Naive thymus-derived CD8-positive, alpha-beta T cell (primary cell): ENCODE measurements around the gene RLN1. TPM values are rescaled to one million over a fixed set of nuclear protein-coding genes. Genes with fewer than 3 reads are reported as not detected.
"Not testable (repeated sequence)": the region's sequence is repeated elsewhere in the genome, so short reads cannot be mapped to it uniquely, and the experiment has no call there.

Experiments used
- ATAC-seq, 2 donors: fragments of 150-1000 bp; cut with Tn5 transposase in 1 of 2; sonication (Bioruptor Pico), chemical (Tn5 transposase) in 1 of 2; 1 replicate in 1 of 2; 2 replicates in 1 of 2; pipeline ENCODE4 v1.10.0; 2021; ENCODE audit warnings: mild to moderate bottlenecking in 2 of 2, moderate library complexity in 2 of 2
- POLR2A ChIA-PET: fragments of 350-600 bp; sonication (Branson Sonifier 250); formaldehyde crosslinking; loops from one replicate; lab custom pipeline; 2021; ENCODE audit warnings: antibody characterized with exemption; lab: Charles Lee
- DNase-seq, 10 donors: peaks; one replicate each; pipeline versions ENCODE4 v3.0.0 to v3.0.0-alpha.2; 2020 to 2022
- H3K27ac Mint-ChIP-seq, 10 donors: one replicate each; pipeline ENCODE4 v1.8.0; 2020 to 2022; ENCODE audit warnings: mild to moderate bottlenecking in 10 of 10, mixed read lengths in 10 of 10, moderate library complexity in 4 of 10, inconsistent platforms in 1 of 10
- H3K27me3 Mint-ChIP-seq, 5 donors: one replicate each; pipeline ENCODE4 v1.8.0; 2021 to 2022; ENCODE audit warnings: mixed read lengths in 5 of 5
- H3K36me3 Mint-ChIP-seq, 3 donors: one replicate each; pipeline ENCODE4 v1.8.0; 2020 to 2022; ENCODE audit warnings: mixed read lengths in 3 of 3, mild to moderate bottlenecking in 2 of 3, inconsistent platforms in 1 of 3
- H3K4me1 Mint-ChIP-seq, 4 donors: one replicate each; pipeline ENCODE4 v1.8.0; 2021 to 2022; ENCODE audit warnings: mixed read lengths in 4 of 4
- H3K4me3 Mint-ChIP-seq, 10 donors: one replicate each; pipeline ENCODE4 v1.8.0; 2020 to 2022; ENCODE audit warnings: mild to moderate bottlenecking in 10 of 10, mixed read lengths in 10 of 10, moderate library complexity in 6 of 10, inconsistent platforms in 1 of 10
- H3K9me3 Mint-ChIP-seq, 9 donors: one replicate each; pipeline ENCODE4 v1.8.0; 2020 to 2022; ENCODE audit warnings: mixed read lengths in 9 of 9, mild to moderate bottlenecking in 3 of 9, inconsistent platforms in 1 of 9, moderate library complexity in 1 of 9
- polyA plus RNA-seq, 3 donors: library from polyadenylated mRNA; unstranded; fragments of 300-500 nt; fragmentation: Illumina TruSeq; gene quantifications; one replicate each; pipeline ENCODE4 v1.2.3, GENCODE V29; 2021
- total RNA-seq, 8 experiments: library from RNA in 2 of 8; stranded (reverse) in 2 of 8; gene quantifications; one replicate each; pipeline ENCODE4 v1.2.3 and lab custom pipeline; 2021 to 2026

The RLN1 gene
- total and polyA plus RNA-seq, 5 experiments from 2014 or later = 1.2 to 5.1 (median 3.4) TPM

DNA sequence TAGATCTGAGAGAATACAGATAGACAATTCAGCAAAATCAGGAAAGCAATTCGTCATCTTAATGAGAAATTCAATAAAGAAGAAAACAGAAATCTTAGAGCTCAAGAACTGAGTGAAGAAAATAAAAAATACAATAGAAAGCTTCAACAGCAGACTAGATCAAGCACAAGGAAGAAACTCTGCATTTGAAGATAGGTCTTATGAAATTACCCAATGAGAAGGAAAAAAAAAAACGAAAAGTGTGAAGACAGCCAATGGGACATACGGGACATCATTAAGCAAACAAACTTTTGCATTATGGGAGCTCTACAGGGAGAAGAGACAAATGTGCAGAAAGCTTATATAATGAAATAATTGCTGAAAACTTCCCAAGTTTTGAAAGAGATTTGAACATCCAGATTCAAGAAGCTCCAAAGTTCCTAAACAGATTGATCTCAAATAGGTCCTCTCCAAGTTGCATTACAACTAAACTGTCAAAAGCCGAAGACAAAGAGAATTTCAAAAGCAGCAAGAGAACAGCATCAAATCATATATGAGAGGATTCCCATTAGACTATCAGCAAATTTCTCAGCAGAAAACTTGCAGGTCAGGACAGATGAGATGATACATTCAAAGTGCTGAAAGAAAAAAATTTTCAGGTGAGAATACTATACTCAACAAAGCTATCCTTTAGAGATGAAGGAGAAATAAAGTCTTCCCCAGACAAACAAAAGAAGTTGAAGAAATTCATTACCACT lies 24.3 kb downstream of the RLN1 start:
- H3K36me3 Mint-ChIP-seq = peaks cover 13 to 32% (median 18%) of the 10 kb centered on the region in 3 donors

DNA sequence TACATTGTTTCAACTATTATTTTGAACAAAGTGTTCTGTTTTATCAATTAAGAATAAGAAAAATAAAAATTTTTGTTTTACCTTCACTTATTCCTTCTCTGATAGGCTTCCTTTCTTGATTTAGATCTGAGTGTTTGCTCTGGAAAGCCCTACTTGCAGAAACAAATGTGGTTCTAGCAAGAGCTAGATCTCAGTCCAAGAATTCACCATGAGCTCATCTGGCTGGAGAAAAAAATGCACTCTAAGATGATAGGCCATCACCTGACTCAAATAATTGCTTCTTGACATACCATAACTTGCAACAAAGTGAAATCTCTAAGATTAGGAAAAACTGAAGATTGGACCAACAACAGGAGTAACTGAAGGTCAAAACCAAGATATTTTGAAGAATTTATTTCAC lies 28.8 kb downstream of the RLN1 start:
- POLR2A ChIA-PET = no interaction called here
- Mint-ChIP-seq H3K36me3 (peaks cover 8 to 20% (median 13%) of the 10 kb centered on the region in 3 donors), H3K4me1 (peaks cover 8 to 26% (median 12%) of the 10 kb centered on the region in 4 donors), H3K27ac (no peak overlapping the region), H3K27me3 (no peaks in the 10 kb centered on the region), H3K4me3 (no peak overlapping the region), H3K9me3 (peaks cover 0 to 17% (median 13%) of the 10 kb centered on the region in 9 donors)
- ATAC-seq (no peak), DNase-seq (no peak)

More for the DNA sequence above, 24.3 kb downstream of the RLN1 start:
- Mint-ChIP-seq H3K9me3 (peaks cover 0 to 28% (median 13%) of the 10 kb centered on the region in 9 donors), H3K4me1 (peaks cover 0 to 6% (median 3%) of the 10 kb centered on the region in 4 donors), H3K27ac (peak overlapping the region in 4 of 10 donors; percentile 27 to 59 (median 39)), H3K4me3 (no peak overlapping the region), H3K27me3 (no peaks in the 10 kb centered on the region)
- DNase-seq (no peak), ATAC-seq (no peak)
- POLR2A ChIA-PET = interaction anchor here (0.7 kb wide), 1 partner anchor 12 kb away, joined by 3 read pairs; no protein-coding TSS in a partner anchor

DNA sequence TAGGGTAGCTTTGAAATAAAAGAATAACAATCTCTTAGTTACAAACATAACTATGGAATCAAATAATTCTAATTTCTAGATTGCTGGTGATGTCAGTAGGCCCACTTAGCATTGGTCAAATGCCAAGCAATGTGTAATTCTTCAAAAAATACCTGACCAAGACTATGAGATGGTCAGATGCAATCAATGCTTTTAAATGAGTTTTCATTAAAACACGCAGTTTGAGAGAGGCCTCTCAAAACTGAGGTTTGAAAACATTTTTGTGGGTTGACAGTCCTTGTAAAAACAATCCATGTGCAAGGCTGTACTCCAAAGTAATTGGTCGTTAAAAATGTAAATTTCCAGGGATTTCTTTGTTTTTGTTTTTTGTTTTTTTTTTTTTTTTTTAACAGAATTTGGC lies 33.9 kb downstream of the RLN1 start:
- Mint-ChIP-seq H3K27ac (peak overlapping the region in 1 of 10 donors; percentile 19), H3K27me3 (no peaks in the 10 kb centered on the region), H3K4me1 (peaks cover 18 to 50% (median 30%) of the 10 kb centered on the region in 4 donors), H3K4me3 (no peak overlapping the region), H3K9me3 (no peaks in the 10 kb centered on the region), H3K36me3 (no peaks in the 10 kb centered on the region)
- POLR2A ChIA-PET = no interaction called here
- no peak for ATAC-seq
- DNase-seq = no peak

DNA sequence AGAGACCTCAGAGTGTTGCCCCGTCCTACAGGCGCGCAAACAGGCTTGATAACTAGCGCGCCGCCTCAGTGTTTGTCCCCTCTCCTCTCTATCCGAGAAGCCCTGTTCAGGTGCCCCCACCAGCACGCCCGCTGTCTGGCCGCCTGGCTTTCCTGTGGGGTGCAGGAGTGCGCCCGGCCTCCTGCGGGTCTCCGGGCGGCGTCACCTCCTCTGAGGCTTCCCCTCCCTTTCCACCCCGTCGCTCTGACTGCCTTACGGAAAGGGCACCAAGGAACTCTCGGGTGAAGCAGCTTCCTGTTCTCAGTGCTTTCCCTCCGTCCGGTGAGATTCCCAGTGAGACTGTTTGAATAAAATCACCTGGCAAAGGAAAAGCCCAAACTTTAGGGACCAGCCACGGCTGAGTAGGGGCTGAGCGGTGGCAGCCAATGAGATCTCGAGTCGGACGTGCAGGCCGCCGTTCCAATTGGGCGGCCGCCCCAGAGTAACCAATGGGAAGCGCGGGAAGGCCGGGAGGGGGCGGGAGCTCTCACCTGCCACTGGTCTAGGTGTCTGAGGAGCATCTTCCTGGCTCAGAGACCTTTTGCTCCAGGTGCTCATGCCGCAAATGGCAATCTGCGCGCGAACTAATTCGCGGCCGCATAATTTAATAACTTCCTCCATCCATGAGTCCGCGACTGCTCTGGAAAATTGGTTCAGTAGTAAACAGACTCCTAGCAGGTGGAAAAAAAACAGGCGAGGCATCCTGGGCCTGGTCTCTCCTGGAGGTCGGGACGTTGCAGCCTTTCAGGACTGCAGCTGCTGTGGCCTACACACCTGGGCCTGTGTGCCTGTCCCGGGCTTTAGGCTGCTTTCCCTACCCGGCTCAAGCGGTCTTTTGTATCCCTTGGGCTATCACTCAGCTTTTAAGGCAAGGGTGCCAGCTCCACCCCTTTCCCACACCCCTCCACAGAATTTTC lies 35.6 kb downstream of the RLN1 start, which contains the start of gene RLN2:
RLN2 (minus strand) TSS at position 877 of the 956 bp plus-strand sequence; CDS start at position 741, 136 bp downstream.
- DNase-seq = peak in 5 of 10 donors; percentile 2 to 47 (median 33)
- POLR2A ChIA-PET = not testable (repeated sequence)
- peak within 1 kb of the TSS; percentile 48 to 82 (median 66) for H3K4me3 Mint-ChIP-seq

GRCh38 chr9:5301544-5301943 lies 38.1 kb downstream of the RLN1 start:
- Mint-ChIP-seq H3K36me3 (peaks cover 9 to 23% (median 11%) of the 10 kb centered on the region in 3 donors), H3K27me3 (no peaks in the 10 kb centered on the region), H3K27ac (peak overlapping the region; percentile 33 to 71 (median 56)), H3K4me3 (peak overlapping the region; percentile 32 to 82 (median 64)), H3K4me1 (peaks cover 14 to 33% (median 26%) of the 10 kb centered on the region in 4 donors), H3K9me3 (peaks cover 0 to 11% (median 6%) of the 10 kb centered on the region in 9 donors)
- ATAC-seq (peak in 1 of 2 donors; percentile 25), DNase-seq (peak in 5 of 10 donors; percentile 8 to 32 (median 23))
- POLR2A ChIA-PET = no interaction called here

More for the DNA sequence above, 35.6 kb downstream of the RLN1 start, which contains the start of gene RLN2:
- Mint-ChIP-seq H3K4me1 (peaks cover 17 to 50% (median 35%) of the 10 kb centered on the region in 4 donors), H3K27ac (peak within 1 kb of the TSS; percentile 19 to 80 (median 58))
- ATAC-seq = peak; percentile 97
- not testable (repeated sequence) for H3K9me3 Mint-ChIP-seq, H3K27me3 Mint-ChIP-seq, H3K36me3 Mint-ChIP-seq

- no peak overlapping the region for H3K4me3 Mint-ChIP-seq
- H3K27me3 Mint-ChIP-seq = peaks cover 0 to 3% (median 0%) of the 10 kb centered on the region in 5 donors
- H3K27ac Mint-ChIP-seq = no peak overlapping the region
- peaks cover 9 to 51% (median 26%) of the 10 kb centered on the region in 9 donors for H3K9me3 Mint-ChIP-seq
- DNase-seq (no peak), ATAC-seq (no peak)
- H3K36me3 Mint-ChIP-seq = peaks cover 18 to 40% (median 29%) of the 10 kb centered on the region in 3 donors
- H3K4me1 Mint-ChIP-seq = peaks cover 0 to 7% (median 3%) of the 10 kb centered on the region in 4 donors
- POLR2A ChIA-PET = no interaction called here
Observed at GRCh38 chr9:5292141-5292540, 47.5 kb downstream of the RLN1 start.

DNA sequence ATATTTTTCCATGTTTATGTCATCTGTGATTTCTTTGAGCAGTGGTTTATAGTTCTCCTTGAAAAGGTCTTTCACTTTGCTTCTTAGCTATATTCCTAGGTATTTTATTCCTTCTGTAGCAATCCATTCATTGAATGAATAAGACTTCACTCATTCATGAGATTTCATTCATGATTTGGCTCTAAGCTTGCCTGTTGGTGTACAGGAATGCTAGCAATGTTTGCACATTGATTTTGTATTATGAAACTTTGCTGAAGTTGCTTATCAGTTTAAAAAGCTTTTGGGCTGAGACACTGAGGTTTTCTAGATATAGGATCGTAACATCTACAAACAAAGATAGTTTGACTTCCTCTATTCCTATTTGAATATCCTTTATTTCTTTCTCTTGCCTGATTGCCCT lies 51.1 kb downstream of the RLN1 start:
- DNase-seq (no peak), ATAC-seq (no peak)
- peaks cover 0 to 4% (median under 1%) of the 10 kb centered on the region in 4 donors for H3K4me1 Mint-ChIP-seq
- peaks cover 0 to 40% (median 20%) of the 10 kb centered on the region in 9 donors for H3K9me3 Mint-ChIP-seq
- peaks cover 0 to 2% (median 0%) of the 10 kb centered on the region in 5 donors for H3K27me3 Mint-ChIP-seq
- H3K36me3 Mint-ChIP-seq = peaks cover 0 to 18% (median 11%) of the 10 kb centered on the region in 3 donors
- POLR2A ChIA-PET = no interaction called here
- H3K4me3 Mint-ChIP-seq = no peak overlapping the region
- H3K27ac Mint-ChIP-seq = no peak overlapping the region

DNA sequence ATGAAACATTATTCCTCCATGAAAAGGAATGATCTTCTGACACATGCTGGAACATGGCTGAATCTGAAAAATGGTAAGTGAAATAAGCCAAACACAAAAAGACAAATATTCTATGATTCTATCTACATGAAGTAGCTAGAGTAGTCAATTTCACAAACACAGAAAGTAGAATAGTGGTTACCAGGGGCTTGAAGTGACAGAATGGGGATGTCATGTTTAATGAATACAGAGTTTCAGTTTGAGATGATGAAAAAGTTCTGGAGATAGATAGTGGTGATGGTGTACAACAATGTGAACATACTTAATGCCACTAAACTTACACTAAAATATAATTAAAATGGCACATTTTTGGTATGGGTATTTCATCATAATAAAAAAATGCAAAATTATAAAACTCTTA lies 53.4 kb downstream of the RLN1 start:
- POLR2A ChIA-PET = no interaction called here
- Mint-ChIP-seq H3K4me3 (no peak overlapping the region), H3K36me3 (peaks cover 0 to 18% (median 6%) of the 10 kb centered on the region in 3 donors), H3K4me1 (peaks cover 0 to 4% (median under 1%) of the 10 kb centered on the region in 4 donors), H3K9me3 (peaks cover 0 to 40% (median 20%) of the 10 kb centered on the region in 9 donors), H3K27me3 (peaks cover 0 to 2% (median 0%) of the 10 kb centered on the region in 5 donors), H3K27ac (no peak overlapping the region)
- ATAC-seq (no peak), DNase-seq (no peak)

Other genes with a start within 250 kb of the RLN1 start
- not detected for gene INSL6, start 154.2 kb downstream of the RLN1 start, total RNA-seq
- not detected for gene INSL6, start 154.2 kb downstream of the RLN1 start, polyA plus RNA-seq
- gene INSL4, start 108.5 kb downstream of the RLN1 start, total RNA-seq = not detected
- not detected for gene INSL4, start 108.5 kb downstream of the RLN1 start, polyA plus RNA-seq
- gene RLN2, start 35.2 kb downstream of the RLN1 start, total RNA-seq = 1 to 10 TPM; 3.7 TPM
- 10 to 100 TPM in 1 of 3 donors, 1 to 10 TPM in 2; 7.7 to 12.7 (median 9.4) TPM for gene RLN2, start 35.2 kb downstream of the RLN1 start, polyA plus RNA-seq
- gene PLGRKT, start 98.0 kb upstream of the RLN1 start, total RNA-seq = 10 to 100 TPM; 19.0 to 19.1 TPM
- gene PLGRKT, start 98.0 kb upstream of the RLN1 start, polyA plus RNA-seq = 10 to 100 TPM; 45.2 to 60.3 (median 55.8) TPM
- gene CD274, start 110.7 kb upstream of the RLN1 start, total RNA-seq = 1 to 10 TPM; 3.9 to 4.7 TPM
- 1 to 10 TPM; 1.1 to 3.9 (median 1.6) TPM for gene CD274, start 110.7 kb upstream of the RLN1 start, polyA plus RNA-seq
- gene PDCD1LG2, start 170.7 kb upstream of the RLN1 start, total RNA-seq = not detected
- gene PDCD1LG2, start 170.7 kb upstream of the RLN1 start, polyA plus RNA-seq = not detected